ENCODE measurements around the gene DBNDD1.

DBNDD1 gene

GRCh38 chr16:90028985-90029384 is 9.7 kb upstream of the DBNDD1 start:
- TF ChIP-seq, protein P1, sequence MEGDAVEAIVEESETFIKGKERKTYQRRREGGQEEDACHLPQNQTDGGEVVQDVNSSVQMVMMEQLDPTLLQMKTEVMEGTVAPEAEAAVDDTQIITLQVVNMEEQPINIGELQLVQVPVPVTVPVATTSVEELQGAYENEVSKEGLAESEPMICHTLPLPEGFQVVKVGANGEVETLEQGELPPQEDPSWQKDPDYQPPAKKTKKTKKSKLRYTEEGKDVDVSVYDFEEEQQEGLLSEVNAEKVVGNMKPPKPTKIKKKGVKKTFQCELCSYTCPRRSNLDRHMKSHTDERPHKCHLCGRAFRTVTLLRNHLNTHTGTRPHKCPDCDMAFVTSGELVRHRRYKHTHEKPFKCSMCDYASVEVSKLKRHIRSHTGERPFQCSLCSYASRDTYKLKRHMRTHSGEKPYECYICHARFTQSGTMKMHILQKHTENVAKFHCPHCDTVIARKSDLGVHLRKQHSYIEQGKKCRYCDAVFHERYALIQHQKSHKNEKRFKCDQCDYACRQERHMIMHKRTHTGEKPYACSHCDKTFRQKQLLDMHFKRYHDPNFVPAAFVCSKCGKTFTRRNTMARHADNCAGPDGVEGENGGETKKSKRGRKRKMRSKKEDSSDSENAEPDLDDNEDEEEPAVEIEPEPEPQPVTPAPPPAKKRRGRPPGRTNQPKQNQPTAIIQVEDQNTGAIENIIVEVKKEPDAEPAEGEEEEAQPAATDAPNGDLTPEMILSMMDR (IDR thresholded peaks at IDR 0.05; ENCODE audit: low read length, missing control alignments), result no peak
- H3K4me3 ChIP-seq (replicated peaks; ENCODE audit: low read depth, low read length), result no peak overlapping the region
- no peak for DNase-seq (ENCODE audit: low read depth)

GRCh38 chr16:90027611-90028010 is 8.4 kb upstream of the DBNDD1 start:
- H3K4me3 ChIP-seq (replicated peaks; ENCODE audit: low read depth, low read length), result no peak overlapping the region
- TF ChIP-seq, protein P1 (IDR thresholded peaks at IDR 0.05; ENCODE audit: low read length, missing control alignments), result no peak
- no peak for DNase-seq (ENCODE audit: low read depth)

GRCh38 chr16:90026135-90026534 is 6.9 kb upstream of the DBNDD1 start:
- no peak for DNase-seq (ENCODE audit: low read depth)
- no peak overlapping the region for H3K4me3 ChIP-seq (replicated peaks; ENCODE audit: low read depth, low read length)
- TF ChIP-seq, protein P1 (IDR thresholded peaks at IDR 0.05; ENCODE audit: low read length, missing control alignments), result no peak

GRCh38 chr16:90023078-90023447 is 3.8 kb upstream of the DBNDD1 start:
- DNase-seq (ENCODE audit: low read depth), result no peak
- peak overlapping the region; percentile 80 for H3K4me3 ChIP-seq (replicated peaks; ENCODE audit: low read depth, low read length)
- TF ChIP-seq, protein P1 (IDR thresholded peaks at IDR 0.05; ENCODE audit: low read length, missing control alignments), result no peak

- TF ChIP-seq, protein P1 (IDR thresholded peaks at IDR 0.05; ENCODE audit: low read length, missing control alignments), result no peak
- peak; percentile 90 for DNase-seq (ENCODE audit: low read depth)
Observed at GRCh38 chr16:90022209-90023077, 3.2 kb upstream of the DBNDD1 start.

GRCh38 chr16:90020838-90021382 is 1.7 kb upstream of the DBNDD1 start:
- TF ChIP-seq, protein P1 (IDR thresholded peaks at IDR 0.05; ENCODE audit: low read length, missing control alignments), result no peak
- peak; percentile 28 for DNase-seq (ENCODE audit: low read depth)
- no peak overlapping the region for H3K4me3 ChIP-seq (replicated peaks; ENCODE audit: low read depth, low read length)

More at GRCh38 chr16:90022209-90023077, 3.2 kb upstream of the DBNDD1 start:
- peak overlapping the region; percentile 80 for H3K4me3 ChIP-seq (replicated peaks; ENCODE audit: low read depth, low read length)

All from fibroblast of pulmonary artery (primary cell).